Large intestine (tissue), 3 donors: ENCODE measurements around the gene CDC42EP3. TPM values are rescaled to one million over a fixed set of nuclear protein-coding genes. Genes with fewer than 3 reads are reported as not detected.

Experiments
- DNase-seq, 2 donors: peaks; one replicate each; pipeline versions ENCODE4 v3.0.0 to v3.0.0-alpha.2; 2013
- H3K27ac ChIP-seq: one replicate; pipeline ENCODE4 v1.5.1; 2013; ENCODE audit warnings: low read length
- H3K27me3 ChIP-seq: 2 replicates; pipeline ENCODE4 v1.6.1; 2013; ENCODE audit warnings: low read length; ENCODE audit not compliant: control insufficient read depth, insufficient read depth
- H3K36me3 ChIP-seq: 2 replicates; pipeline ENCODE4 v1.6.1; 2013; ENCODE audit warnings: low read length; ENCODE audit not compliant: control insufficient read depth, insufficient read depth
- H3K4me1 ChIP-seq: one replicate; pipeline ENCODE4 v1.6.1; 2013; ENCODE audit warnings: low read length; ENCODE audit not compliant: control insufficient read depth, insufficient read depth
- H3K4me3 ChIP-seq: one replicate; pipeline ENCODE4 v1.5.1; 2013; ENCODE audit warnings: low read length
- H3K9me3 ChIP-seq: one replicate; pipeline ENCODE4 v1.6.1; 2013; ENCODE audit warnings: mild to moderate bottlenecking, low read depth, low read length, moderate library complexity; ENCODE audit not compliant: control insufficient read depth
- WGBS: methylation state at CpG from one replicate; pipeline ENCODE4 v1.1.5; 2013; ENCODE audit warnings: low lambda C conversion rate; ENCODE audit not compliant: insufficient coverage; 5-methylcytosine and 5-hydroxymethylcytosine counted together
- polyA plus RNA-seq: library from polyadenylated mRNA; unstranded; fragments of 120-200 nt; gene quantifications from one replicate; pipeline ENCODE4 v1.2.1, GENCODE V29; 2013

Gene CDC42EP3
- polyA plus RNA-seq, 1 donor: 11.8 TPM

GRCh38 chr2:37637985-37638384, 33.5 kb downstream of the CDC42EP3 start:
- DNase-seq: no peak
- no peaks in the 10 kb centered on the region for H3K4me1 ChIP-seq
- WGBS: no CpG with 5 or more reads among the region's 2 CpGs
- H3K27me3 ChIP-seq: peaks cover 6% of the 10 kb centered on the region
- H3K27ac ChIP-seq: no peak overlapping the region
- no peaks in the 10 kb centered on the region for H3K36me3 ChIP-seq
- H3K9me3 ChIP-seq: no peaks in the 10 kb centered on the region
- no peak overlapping the region for H3K4me3 ChIP-seq

- Histone ChIP-seq H3K36me3 (no peaks in the 10 kb centered on the region), H3K27me3 (peaks cover 6% of the 10 kb centered on the region), H3K4me3 (no peak overlapping the region), H3K4me1 (no peaks in the 10 kb centered on the region), H3K27ac (no peak overlapping the region), H3K9me3 (no peaks in the 10 kb centered on the region)
- no peak for DNase-seq
- WGBS: 100% methylated on average over 2 of the region's 5 CpGs
Measured at GRCh38 chr2:37637190-37637860, 34.1 kb downstream of the CDC42EP3 start.

GRCh38 chr2:37636381-37637066, 34.9 kb downstream of the CDC42EP3 start:
- Histone ChIP-seq H3K9me3 (no peaks in the 10 kb centered on the region), H3K4me1 (no peaks in the 10 kb centered on the region), H3K27me3 (peaks cover 6% of the 10 kb centered on the region), H3K27ac (no peak overlapping the region), H3K4me3 (no peak overlapping the region), H3K36me3 (no peaks in the 10 kb centered on the region)
- WGBS: 100% methylated on average over 2 of the region's 4 CpGs
- no peak for DNase-seq

- peaks cover 6% of the 10 kb centered on the region for H3K27me3 ChIP-seq
- H3K4me1 ChIP-seq: no peaks in the 10 kb centered on the region
- H3K9me3 ChIP-seq: no peaks in the 10 kb centered on the region
- no peaks in the 10 kb centered on the region for H3K36me3 ChIP-seq
- 80% methylated on average over 1 of the region's 8 CpGs for WGBS
- no peak for DNase-seq
- H3K27ac ChIP-seq: no peak overlapping the region
- H3K4me3 ChIP-seq: no peak overlapping the region
Measured at GRCh38 chr2:37635504-37636380, 35.7 kb downstream of the CDC42EP3 start.

GRCh38 chr2:37634914-37635503, 36.4 kb downstream of the CDC42EP3 start:
- no peak overlapping the region for H3K4me3 ChIP-seq
- no peak for DNase-seq
- 97% methylated on average over 3 of the region's 8 CpGs for WGBS
- H3K27me3 ChIP-seq: peaks cover 6% of the 10 kb centered on the region
- H3K36me3 ChIP-seq: no peaks in the 10 kb centered on the region
- H3K9me3 ChIP-seq: no peaks in the 10 kb centered on the region
- H3K27ac ChIP-seq: no peak overlapping the region
- no peaks in the 10 kb centered on the region for H3K4me1 ChIP-seq

- DNase-seq: no peak
- Histone ChIP-seq H3K4me1 (no peaks in the 10 kb centered on the region), H3K4me3 (no peak overlapping the region), H3K9me3 (no peaks in the 10 kb centered on the region), H3K27ac (no peak overlapping the region), H3K27me3 (peaks cover 6% of the 10 kb centered on the region), H3K36me3 (no peaks in the 10 kb centered on the region)
- WGBS: no CpG with 5 or more reads among the region's 3 CpGs
Measured at GRCh38 chr2:37633845-37634244, 37.6 kb downstream of the CDC42EP3 start.

- no peaks in the 10 kb centered on the region for H3K9me3 ChIP-seq
- H3K36me3 ChIP-seq: no peaks in the 10 kb centered on the region
- no peak overlapping the region for H3K27ac ChIP-seq
- DNase-seq: no peak
- H3K4me3 ChIP-seq: no peak overlapping the region
- no CpG with 5 or more reads among the region's 1 CpG for WGBS
- peaks cover 6% of the 10 kb centered on the region for H3K27me3 ChIP-seq
- no peaks in the 10 kb centered on the region for H3K4me1 ChIP-seq
Measured at GRCh38 chr2:37633234-37633633, 38.2 kb downstream of the CDC42EP3 start.

- Histone ChIP-seq H3K9me3 (no peaks in the 10 kb centered on the region), H3K4me1 (no peaks in the 10 kb centered on the region), H3K36me3 (no peaks in the 10 kb centered on the region), H3K27ac (no peak overlapping the region), H3K4me3 (no peak overlapping the region), H3K27me3 (peaks cover 9% of the 10 kb centered on the region)
- WGBS: 83% methylated on average over 1 of the region's 2 CpGs
- DNase-seq: no peak
Measured at GRCh38 chr2:37632310-37632709, 39.1 kb downstream of the CDC42EP3 start.

- H3K27me3 ChIP-seq: peaks cover 9% of the 10 kb centered on the region
- H3K36me3 ChIP-seq: no peaks in the 10 kb centered on the region
- 92% methylated on average over 1 of the region's 4 CpGs for WGBS
- H3K4me1 ChIP-seq: no peaks in the 10 kb centered on the region
- H3K9me3 ChIP-seq: no peaks in the 10 kb centered on the region
- no peak for DNase-seq
- no peak overlapping the region for H3K27ac ChIP-seq
- H3K4me3 ChIP-seq: no peak overlapping the region
Measured at GRCh38 chr2:37631698-37632097, 39.7 kb downstream of the CDC42EP3 start.

GRCh38 chr2:37631292-37631691, 40.1 kb downstream of the CDC42EP3 start:
- Histone ChIP-seq H3K4me3 (no peak overlapping the region), H3K36me3 (no peaks in the 10 kb centered on the region), H3K9me3 (no peaks in the 10 kb centered on the region), H3K27ac (no peak overlapping the region), H3K4me1 (no peaks in the 10 kb centered on the region), H3K27me3 (peaks cover 9% of the 10 kb centered on the region)
- no CpG with 5 or more reads among the region's 2 CpGs for WGBS
- DNase-seq: no peak
